Trophoblast cell (in vitro differentiated cells and primary cell): ENCODE results near the gene CBX8.

Experiments
- DNase-seq, 2 donors: peaks; one replicate each; pipeline ENCODE4 v3.0.0-alpha.2; 2016
- H2AFZ ChIP-seq: 2 replicates; pipeline ENCODE4 v1.6.1; 2013; ENCODE audit warnings: low read length, moderate library complexity, mild to moderate bottlenecking; ENCODE audit not compliant: insufficient read depth, poor library complexity
- H2AK5ac ChIP-seq: 2 replicates; pipeline ENCODE4 v1.6.1; 2013; ENCODE audit warnings: mild to moderate bottlenecking, low read length
- H2BK120ac ChIP-seq: 2 replicates; pipeline ENCODE4 v1.6.1; 2013; ENCODE audit warnings: low read length, mild to moderate bottlenecking, moderate library complexity; ENCODE audit not compliant: insufficient read depth, poor library complexity
- H2BK12ac ChIP-seq: 2 replicates; pipeline ENCODE4 v1.6.1; 2013; ENCODE audit warnings: mild to moderate bottlenecking, low read length, moderate library complexity
- H2BK5ac ChIP-seq: 2 replicates; pipeline ENCODE4 v1.6.1; 2013; ENCODE audit warnings: low read length, low read depth, moderate library complexity, mild to moderate bottlenecking; ENCODE audit not compliant: poor library complexity
- H3K14ac ChIP-seq: 2 replicates; pipeline ENCODE4 v1.6.1; 2013; ENCODE audit warnings: mild to moderate bottlenecking, low read length
- H3K18ac ChIP-seq: 2 replicates; pipeline ENCODE4 v1.6.1; 2013; ENCODE audit warnings: mild to moderate bottlenecking, low read length
- H3K23ac ChIP-seq: 2 replicates; pipeline ENCODE4 v1.6.1; 2013; ENCODE audit warnings: low read length
- H3K27ac ChIP-seq: 2 replicates; pipeline ENCODE4 v1.5.1; 2013; ENCODE audit warnings: low read depth, mild to moderate bottlenecking, inconsistent platforms, low read length, moderate library complexity
- H3K27me3 ChIP-seq: 2 replicates; pipeline ENCODE4 v1.6.1; 2013; ENCODE audit warnings: inconsistent platforms, mild to moderate bottlenecking, low read length, moderate library complexity; ENCODE audit not compliant: insufficient read depth
- H3K36me3 ChIP-seq, 2 experiments: 1 replicate in 1 of 2; 2 replicates in 1 of 2; pipeline ENCODE4 v1.6.1; 2013; ENCODE audit warnings: low read length in 2 of 2, mild to moderate bottlenecking in 2 of 2, moderate library complexity in 1 of 2; ENCODE audit not compliant: insufficient read depth in 2 of 2, control insufficient read depth in 1 of 2
- H3K4ac ChIP-seq: 2 replicates; pipeline ENCODE4 v1.6.1; 2013; ENCODE audit warnings: low read depth, mild to moderate bottlenecking, low read length, moderate library complexity
- H3K4me1 ChIP-seq, 2 experiments: 1 replicate in 1 of 2; 2 replicates in 1 of 2; pipeline ENCODE4 v1.6.1; 2013; ENCODE audit warnings: low read length in 2 of 2, mild to moderate bottlenecking in 2 of 2, moderate library complexity in 1 of 2; ENCODE audit not compliant: insufficient read depth in 2 of 2, control insufficient read depth in 1 of 2
- H3K4me2 ChIP-seq: 2 replicates; pipeline ENCODE4 v1.6.1; 2013; ENCODE audit warnings: inconsistent platforms, mild to moderate bottlenecking, low read length, moderate library complexity
- H3K4me3 ChIP-seq: 2 replicates; pipeline ENCODE4 v1.5.1; 2013; ENCODE audit warnings: mild to moderate bottlenecking, low read depth, low read length, inconsistent platforms
- H3K79me1 ChIP-seq: one replicate; pipeline ENCODE4 v1.6.1; 2013; ENCODE audit warnings: low read length
- H3K79me2 ChIP-seq: 2 replicates; pipeline ENCODE4 v1.6.1; 2013; ENCODE audit warnings: low read length, mild to moderate bottlenecking; ENCODE audit not compliant: control insufficient read depth, insufficient read depth, poor library complexity
- H3K9ac ChIP-seq: 2 replicates; pipeline ENCODE4 v1.6.1; 2013; ENCODE audit warnings: mild to moderate bottlenecking, low read length
- H3K9me3 ChIP-seq: 2 replicates; pipeline ENCODE4 v1.6.1; 2013; ENCODE audit warnings: low read depth, mild to moderate bottlenecking, control low read depth, inconsistent platforms, low read length; ENCODE audit not compliant: insufficient read depth
- H4K12ac ChIP-seq: 2 replicates; pipeline ENCODE4 v1.6.1; 2013; ENCODE audit warnings: low read depth, mild to moderate bottlenecking, low read length, moderate library complexity
- H4K8ac ChIP-seq: 2 replicates; pipeline ENCODE4 v1.6.1; 2013; ENCODE audit warnings: low read depth, mild to moderate bottlenecking, low read length, moderate library complexity
- H4K91ac ChIP-seq: one replicate; pipeline ENCODE4 v1.6.1; 2013; ENCODE audit warnings: low read depth, mild to moderate bottlenecking, low read length, moderate library complexity
- WGBS: extraction: QIAGEN DNeasy Blood & Tissue Kit; methylation state at CpG from one replicate; pipeline ENCODE4 v1.1.7; 2013; ENCODE audit warnings: missing lambda C conversion rate; ENCODE audit not compliant: insufficient read length, insufficient coverage; ENCODE audit errors: extremely low coverage; 5-methylcytosine and 5-hydroxymethylcytosine counted together

CBX8 gene

GRCh38 chr17:79748295-79749099 lies 48.4 kb downstream of the CBX8 start:
- no peak overlapping the region for H3K4me2 ChIP-seq
- H3K27me3 ChIP-seq = peaks cover 29% of the 10 kb centered on the region
- no peak overlapping the region for H3K23ac ChIP-seq
- no peak overlapping the region for H3K9ac ChIP-seq
- H2BK5ac ChIP-seq = no peak overlapping the region
- no peak overlapping the region for H3K4ac ChIP-seq
- H3K4me1 ChIP-seq = no peaks in the 10 kb centered on the region
- no peak overlapping the region for H4K91ac ChIP-seq
- no peak overlapping the region for H3K18ac ChIP-seq
- H2BK12ac ChIP-seq = no peak overlapping the region
- peaks cover 7% of the 10 kb centered on the region for H3K9me3 ChIP-seq
- DNase-seq = no peak
- no peaks in the 10 kb centered on the region for H3K79me1 ChIP-seq
- no peak overlapping the region for H2AK5ac ChIP-seq
- no peak overlapping the region for H2AFZ ChIP-seq
- H3K36me3 ChIP-seq = no peaks in the 10 kb centered on the region
- WGBS = no CpG with 5 or more reads among the region's 55 CpGs
- H2BK120ac ChIP-seq = no peak overlapping the region
- H4K8ac ChIP-seq = no peak overlapping the region
- no peak overlapping the region for H3K14ac ChIP-seq
- no peak overlapping the region for H3K27ac ChIP-seq
- no peaks in the 10 kb centered on the region for H3K79me2 ChIP-seq
- H3K4me3 ChIP-seq = no peak overlapping the region
- H4K12ac ChIP-seq = no peak overlapping the region

- H4K91ac ChIP-seq = no peak overlapping the region
- no peak overlapping the region for H3K14ac ChIP-seq
- H3K9me3 ChIP-seq = peaks cover 7% of the 10 kb centered on the region
- peak overlapping the region; percentile 37 for H3K23ac ChIP-seq
- no peak overlapping the region for H2AK5ac ChIP-seq
- peaks cover 29% of the 10 kb centered on the region for H3K27me3 ChIP-seq
- no peaks in the 10 kb centered on the region for H3K79me2 ChIP-seq
- WGBS = no CpG with 5 or more reads among the region's 74 CpGs
- no peak overlapping the region for H3K9ac ChIP-seq
- no peak overlapping the region for H2BK120ac ChIP-seq
- H3K27ac ChIP-seq = no peak overlapping the region
- DNase-seq = no peak
- H3K79me1 ChIP-seq = no peaks in the 10 kb centered on the region
- no peaks in the 10 kb centered on the region for H3K4me1 ChIP-seq
- no peak overlapping the region for H3K4ac ChIP-seq
- H2AFZ ChIP-seq = no peak overlapping the region
- H3K36me3 ChIP-seq = no peaks in the 10 kb centered on the region
- no peak overlapping the region for H4K12ac ChIP-seq
- no peak overlapping the region for H4K8ac ChIP-seq
- H3K4me3 ChIP-seq = no peak overlapping the region
- H2BK5ac ChIP-seq = no peak overlapping the region
- no peak overlapping the region for H2BK12ac ChIP-seq
- H3K18ac ChIP-seq = no peak overlapping the region
- H3K4me2 ChIP-seq = no peak overlapping the region
Measured at GRCh38 chr17:79747508-79748294, 49.2 kb downstream of the CBX8 start.

GRCh38 chr17:79746889-79747507 lies 49.9 kb downstream of the CBX8 start:
- Histone ChIP-seq H2BK120ac (no peak overlapping the region), H3K23ac (no peak overlapping the region), H3K4me2 (no peak overlapping the region), H3K79me2 (no peaks in the 10 kb centered on the region), H2AFZ (no peak overlapping the region), H2BK5ac (no peak overlapping the region), H2AK5ac (no peak overlapping the region), H3K4me1 (no peaks in the 10 kb centered on the region), H3K79me1 (no peaks in the 10 kb centered on the region), H2BK12ac (no peak overlapping the region), H3K27me3 (peaks cover 29% of the 10 kb centered on the region), H3K14ac (no peak overlapping the region), H3K4me3 (no peak overlapping the region), H3K27ac (no peak overlapping the region), H4K12ac (no peak overlapping the region), H3K36me3 (no peaks in the 10 kb centered on the region), H3K9ac (no peak overlapping the region), H3K4ac (no peak overlapping the region), H4K91ac (no peak overlapping the region), H4K8ac (no peak overlapping the region), H3K9me3 (peaks cover 10% of the 10 kb centered on the region), H3K18ac (no peak overlapping the region)
- no CpG with 5 or more reads among the region's 22 CpGs for WGBS
- no peak for DNase-seq

GRCh38 chr17:79745641-79746105 lies 51.2 kb downstream of the CBX8 start:
- no peak overlapping the region for H3K23ac ChIP-seq
- H3K9me3 ChIP-seq = peaks cover 12% of the 10 kb centered on the region
- H2BK120ac ChIP-seq = no peak overlapping the region
- no peak overlapping the region for H2BK5ac ChIP-seq
- H3K4me2 ChIP-seq = no peak overlapping the region
- no peak overlapping the region for H3K4me3 ChIP-seq
- no peak overlapping the region for H2AK5ac ChIP-seq
- H4K8ac ChIP-seq = no peak overlapping the region
- H2BK12ac ChIP-seq = no peak overlapping the region
- H3K18ac ChIP-seq = no peak overlapping the region
- no peak overlapping the region for H3K27ac ChIP-seq
- H3K9ac ChIP-seq = no peak overlapping the region
- no peaks in the 10 kb centered on the region for H3K79me1 ChIP-seq
- no peak overlapping the region for H4K91ac ChIP-seq
- peaks cover 29% of the 10 kb centered on the region for H3K27me3 ChIP-seq
- no peaks in the 10 kb centered on the region for H3K36me3 ChIP-seq
- no peak overlapping the region for H2AFZ ChIP-seq
- WGBS = no CpG with 5 or more reads among the region's 6 CpGs
- no peak overlapping the region for H3K14ac ChIP-seq
- no peak for DNase-seq
- H3K4ac ChIP-seq = no peak overlapping the region
- no peaks in the 10 kb centered on the region for H3K79me2 ChIP-seq
- no peak overlapping the region for H4K12ac ChIP-seq
- H3K4me1 ChIP-seq = peaks cover 0 to 3% of the 10 kb centered on the region in 2 experiments
